Measurements from ENCODE around the gene TENM3. TPM values are rescaled to one million over a fixed set of nuclear protein-coding genes. Genes with fewer than 3 reads are reported as not detected.

TENM3 gene
- total RNA-seq, 2 experiments from 2014 or later: not detected

GRCh38 chr4:182538031-182538430, 294.8 kb downstream of the TENM3 start:
- Mint-ChIP-seq H3K36me3 (ENCODE audit: low read depth) (no peaks in the 10 kb centered on the region), H3K9me3 (no peaks in the 10 kb centered on the region), H3K4me3 (no peak overlapping the region), H3K27me3 (no peaks in the 10 kb centered on the region), H3K4me1 (ENCODE audit: low read depth) (no peaks in the 10 kb centered on the region), H3K27ac (no peak overlapping the region)
- ATAC-seq (no peak), DNase-seq (no peak)
- intact Hi-C loops (cut with micrococcal nuclease): no loop called here
- ChIA-PET POLR2A (no interaction called here), CTCF (no interaction called here)
- no peak for TF ChIP-seq CTCF (IDR thresholded peaks at IDR 0.05)

GRCh38 chr4:182540496-182540895, 297.3 kb downstream of the TENM3 start:
- DNase-seq (no peak), ATAC-seq (no peak)
- TF ChIP-seq CTCF (IDR thresholded peaks at IDR 0.05): no peak
- intact Hi-C loops (cut with micrococcal nuclease): no loop called here
- H3K27ac Mint-ChIP-seq: no peak overlapping the region
- H3K4me1 Mint-ChIP-seq (ENCODE audit: low read depth): no peaks in the 10 kb centered on the region
- no peak overlapping the region for H3K4me3 Mint-ChIP-seq
- POLR2A ChIA-PET: no interaction called here
- CTCF ChIA-PET: no interaction called here
- H3K27me3 Mint-ChIP-seq: no peaks in the 10 kb centered on the region
- no peaks in the 10 kb centered on the region for H3K36me3 Mint-ChIP-seq (ENCODE audit: low read depth)
- H3K9me3 Mint-ChIP-seq: no peaks in the 10 kb centered on the region

DNA sequence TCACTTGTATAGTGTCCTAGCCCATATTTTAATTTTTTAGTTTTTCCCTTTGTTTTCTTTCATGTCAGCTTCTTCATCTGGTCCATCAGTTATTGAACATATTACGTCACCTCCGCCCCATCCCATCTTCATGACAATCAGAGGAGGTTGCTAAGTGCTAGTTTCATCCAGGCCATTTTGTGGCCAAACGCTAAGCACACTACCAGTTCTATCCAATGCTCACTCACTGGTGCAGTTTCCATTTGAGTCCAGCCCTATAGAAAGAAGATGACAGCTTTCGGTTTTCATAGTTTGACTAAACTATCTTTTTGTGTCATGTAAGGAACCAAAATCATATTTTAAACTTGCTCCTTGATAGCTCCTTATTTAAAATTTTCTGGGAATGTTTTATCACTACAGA, 304.2 kb downstream of the TENM3 start:
- POLR2A ChIA-PET: no interaction called here
- intact Hi-C loops (cut with micrococcal nuclease): no loop called here
- H3K27ac Mint-ChIP-seq: no peak overlapping the region
- no peaks in the 10 kb centered on the region for H3K9me3 Mint-ChIP-seq
- no peaks in the 10 kb centered on the region for H3K4me1 Mint-ChIP-seq (ENCODE audit: low read depth)
- TF ChIP-seq CTCF (IDR thresholded peaks at IDR 0.05): no peak
- no peak overlapping the region for H3K4me3 Mint-ChIP-seq
- ATAC-seq (no peak), DNase-seq (no peak)
- CTCF ChIA-PET: no interaction called here
- peaks cover 6% of the 10 kb centered on the region for H3K27me3 Mint-ChIP-seq
- no peaks in the 10 kb centered on the region for H3K36me3 Mint-ChIP-seq (ENCODE audit: low read depth)

GRCh38 chr4:182548156-182548555, 305.0 kb downstream of the TENM3 start:
- ChIA-PET POLR2A (no interaction called here), CTCF (no interaction called here)
- DNase-seq (no peak), ATAC-seq (no peak)
- H3K36me3 Mint-ChIP-seq (ENCODE audit: low read depth): no peaks in the 10 kb centered on the region
- no peak overlapping the region for H3K4me3 Mint-ChIP-seq
- H3K27me3 Mint-ChIP-seq: peaks cover 6% of the 10 kb centered on the region
- intact Hi-C loops (cut with micrococcal nuclease): no loop called here
- no peaks in the 10 kb centered on the region for H3K9me3 Mint-ChIP-seq
- no peak for TF ChIP-seq CTCF (IDR thresholded peaks at IDR 0.05)
- H3K4me1 Mint-ChIP-seq (ENCODE audit: low read depth): no peaks in the 10 kb centered on the region
- H3K27ac Mint-ChIP-seq: no peak overlapping the region

DNA sequence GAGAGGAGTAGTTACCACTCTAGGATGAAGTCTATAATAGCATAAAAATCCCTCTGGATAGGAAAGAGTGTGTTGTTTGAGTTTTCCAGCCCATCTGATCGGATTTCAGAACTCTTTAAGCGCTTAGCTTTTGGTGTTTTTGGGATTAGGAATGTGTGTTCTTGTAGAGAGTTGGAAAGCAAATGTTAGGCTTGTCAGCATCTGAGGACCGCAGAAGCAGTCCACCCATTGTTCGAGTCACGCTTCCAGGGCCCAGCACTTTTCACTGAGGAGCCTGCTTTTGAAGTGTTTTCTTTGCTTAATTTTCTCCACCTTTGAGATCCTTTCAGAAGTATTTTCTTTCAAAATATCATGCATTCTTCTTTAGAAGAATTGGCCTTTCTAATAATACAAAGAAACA, 306.2 kb downstream of the TENM3 start:
- Mint-ChIP-seq H3K27ac (no peak overlapping the region), H3K27me3 (peaks cover 6% of the 10 kb centered on the region), H3K36me3 (ENCODE audit: low read depth) (no peaks in the 10 kb centered on the region), H3K9me3 (no peaks in the 10 kb centered on the region), H3K4me1 (ENCODE audit: low read depth) (no peaks in the 10 kb centered on the region), H3K4me3 (no peak overlapping the region)
- DNase-seq (no peak), ATAC-seq (no peak)
- intact Hi-C loops (cut with micrococcal nuclease): no loop called here
- no peak for TF ChIP-seq CTCF (IDR thresholded peaks at IDR 0.05)
- ChIA-PET POLR2A (no interaction called here), CTCF (no interaction called here)

All from activated CD8-positive, alpha-beta T cell treated with anti-CD3 and anti-CD28 coated beads for 36 hours (primary cell).